ENCODE measurements around the gene ANGPTL7. TPM values are rescaled to one million over a fixed set of nuclear protein-coding genes. Genes with fewer than 3 reads are reported as not detected.

Gene ANGPTL7, protein sequence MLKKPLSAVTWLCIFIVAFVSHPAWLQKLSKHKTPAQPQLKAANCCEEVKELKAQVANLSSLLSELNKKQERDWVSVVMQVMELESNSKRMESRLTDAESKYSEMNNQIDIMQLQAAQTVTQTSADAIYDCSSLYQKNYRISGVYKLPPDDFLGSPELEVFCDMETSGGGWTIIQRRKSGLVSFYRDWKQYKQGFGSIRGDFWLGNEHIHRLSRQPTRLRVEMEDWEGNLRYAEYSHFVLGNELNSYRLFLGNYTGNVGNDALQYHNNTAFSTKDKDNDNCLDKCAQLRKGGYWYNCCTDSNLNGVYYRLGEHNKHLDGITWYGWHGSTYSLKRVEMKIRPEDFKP
- 0.33 and 1.5 TPM in 2 replicates for total RNA-seq

DNA sequence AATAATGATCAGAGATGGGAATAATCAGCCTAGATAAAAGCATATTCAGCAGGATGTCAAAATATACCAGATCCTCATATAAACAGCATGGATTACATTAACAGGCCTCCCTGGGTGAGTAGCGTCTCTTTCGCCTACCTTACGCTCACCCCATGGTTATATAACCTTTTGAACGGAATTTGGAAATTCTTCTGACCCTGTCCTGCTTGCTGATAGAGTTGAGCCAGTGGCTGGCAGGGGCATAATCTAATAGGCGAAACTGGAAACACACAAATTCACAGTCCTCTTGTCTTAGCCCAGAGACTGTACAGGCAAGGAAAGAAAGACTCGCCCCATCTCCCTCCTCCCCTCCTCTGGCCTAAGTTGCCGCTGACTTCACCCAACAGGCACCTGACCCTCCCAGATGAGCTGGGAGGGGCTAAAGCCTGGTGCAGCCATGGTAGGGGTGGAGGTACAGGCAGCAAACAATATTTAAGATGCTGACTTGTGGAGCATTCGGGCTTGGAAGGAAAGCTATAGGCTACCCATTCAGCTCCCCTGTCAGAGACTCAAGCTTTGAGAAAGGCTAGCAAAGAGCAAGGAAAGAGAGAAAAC is at the start of gene ANGPTL7:
ANGPTL7 (plus strand) TSS at position 498 of the 594 bp plus-strand sequence. CDS start 225 bp downstream, outside the sequence.

Other genes starting within 250 kb of the ANGPTL7 start
- 89.7 and 126 TPM in 2 replicates for gene TARDBP, start 176.7 kb upstream of the ANGPTL7 start, total RNA-seq
- not detected in 2 replicates for gene MASP2, start 142.1 kb upstream of the ANGPTL7 start, total RNA-seq
- 19.7 and 21.5 TPM in 2 replicates for gene SRM, start 129.3 kb upstream of the ANGPTL7 start, total RNA-seq
- 36.1 and 62.9 TPM in 2 replicates for gene EXOSC10, start 89.5 kb upstream of the ANGPTL7 start, total RNA-seq
- 37.5 and 49.4 TPM in 2 replicates for gene MTOR, start 73.2 kb downstream of the ANGPTL7 start, total RNA-seq
- 7.4 and 9.5 TPM in 2 replicates for gene UBIAD1, start 83.8 kb downstream of the ANGPTL7 start, total RNA-seq